CD14-positive monocyte (primary cell): ENCODE data around the gene AK1. TPM values are rescaled to one million over a fixed set of nuclear protein-coding genes. Genes with fewer than 3 reads are reported as not detected.
A peak's percentile ranks its signal among the peaks of the same experiment; 100 is the strongest.

Experiments
- DNase-seq, 3 donors: peaks; one replicate each; pipeline ENCODE4 v3.0.0-alpha.2; 2011 to 2022
- H2AFZ ChIP-seq: 2 replicates; pipeline ENCODE4 v1.6.0; 2012; ENCODE audit warnings: mild to moderate bottlenecking, low read depth, low read length, inconsistent platforms; ENCODE audit not compliant: insufficient read depth, poor library complexity, severe bottlenecking
- H3K27ac ChIP-seq, 2 donors: 1 replicate in 1 of 2; 2 replicates in 1 of 2; pipeline ENCODE4 v1.5.1; 2012 to 2013; ENCODE audit warnings: low read length in 2 of 2, control low read depth in 1 of 2, inconsistent platforms in 1 of 2, low read depth in 1 of 2, mild to moderate bottlenecking in 1 of 2
- H3K27me3 ChIP-seq, 2 donors: one replicate each; pipeline versions ENCODE4 v1.6.0 to v1.6.1; 2011 to 2013; ENCODE audit warnings: low read length in 2 of 2; ENCODE audit not compliant: control insufficient read depth in 2 of 2, insufficient read depth in 2 of 2
- H3K36me3 ChIP-seq, 2 donors: replicated peaks in 1 of 2; 1 replicate in 1 of 2; 2 replicates in 1 of 2; pipeline versions ENCODE4 v1.5.1 to v1.6.1; 2012 to 2013; ENCODE audit warnings: low read length in 2 of 2, control low read depth in 1 of 2, inconsistent platforms in 1 of 2, mild to moderate bottlenecking in 1 of 2; ENCODE audit not compliant: insufficient read depth in 2 of 2, control insufficient read depth in 1 of 2
- H3K4me1 ChIP-seq, 2 donors: 1 replicate in 1 of 2; 2 replicates in 1 of 2; pipeline versions ENCODE4 v1.5.1 to v1.6.1; 2012 to 2013; ENCODE audit warnings: low read length in 2 of 2, control low read depth in 1 of 2, inconsistent platforms in 1 of 2, mild to moderate bottlenecking in 1 of 2, moderate library complexity in 1 of 2; ENCODE audit not compliant: insufficient read depth in 2 of 2, control insufficient read depth in 1 of 2
- H3K4me2 ChIP-seq: replicated peaks from 2 replicates; pipeline ENCODE3; 2012; ENCODE audit warnings: low read length, moderate library complexity, mild to moderate bottlenecking; ENCODE audit not compliant: poor library complexity, severe bottlenecking; ENCODE audit errors: extremely low read depth
- H3K4me3 ChIP-seq, 3 experiments: fragments of 200-600 bp in 1 of 3; sonication (generic) in 1 of 3; replicated peaks in 1 of 3; 1 replicate in 2 of 3; 2 replicates in 1 of 3; pipeline ENCODE4 v1.5.1; 2011 to 2013; ENCODE audit warnings: low read length in 3 of 3, mild to moderate bottlenecking in 3 of 3, control low read depth in 2 of 3, low read depth in 2 of 3, inconsistent platforms in 1 of 3, moderate library complexity in 1 of 3
- H3K79me2 ChIP-seq: 2 replicates; pipeline ENCODE4 v1.6.0; 2012; ENCODE audit warnings: mild to moderate bottlenecking, control low read depth, inconsistent platforms, low read length, moderate library complexity; ENCODE audit not compliant: insufficient read depth
- H3K9ac ChIP-seq: 2 replicates; pipeline ENCODE4 v1.6.0; 2017; ENCODE audit warnings: low read length, mild to moderate bottlenecking; ENCODE audit not compliant: insufficient read depth, poor library complexity, severe bottlenecking
- H3K9me3 ChIP-seq, 2 donors: replicated peaks in 1 of 2; 1 replicate in 1 of 2; 2 replicates in 1 of 2; pipeline versions ENCODE4 v1.5.1 to v1.6.1; 2012 to 2013; ENCODE audit warnings: low read length in 2 of 2, control low read depth in 1 of 2; ENCODE audit not compliant: control insufficient read depth in 1 of 2, insufficient read depth in 1 of 2
- H4K20me1 ChIP-seq: 2 replicates; pipeline ENCODE4 v1.6.0; 2012; ENCODE audit warnings: mild to moderate bottlenecking, low read length, control low read depth, moderate library complexity; ENCODE audit not compliant: insufficient read depth
- H3K27ac Mint-ChIP-seq, 7 donors: one replicate each; pipeline ENCODE4 v1.8.0; 2020; ENCODE audit warnings: mild to moderate bottlenecking in 7 of 7, mixed read lengths in 7 of 7, moderate library complexity in 6 of 7, inconsistent platforms in 2 of 7
- H3K27me3 Mint-ChIP-seq, 3 donors: one replicate each; pipeline ENCODE4 v1.8.0; 2021 to 2022; ENCODE audit warnings: low read depth in 3 of 3, mild to moderate bottlenecking in 3 of 3, mixed read lengths in 3 of 3, moderate library complexity in 3 of 3, inconsistent platforms in 1 of 3
- H3K36me3 Mint-ChIP-seq, 2 donors: one replicate each; pipeline ENCODE4 v1.8.0; 2020; ENCODE audit warnings: mixed read lengths in 2 of 2, inconsistent platforms in 1 of 2, mild to moderate bottlenecking in 1 of 2
- H3K4me1 Mint-ChIP-seq: one replicate; pipeline ENCODE4 v1.8.0; 2020; ENCODE audit warnings: mild to moderate bottlenecking, mixed read lengths
- H3K4me3 Mint-ChIP-seq, 2 donors: one replicate each; pipeline ENCODE4 v1.8.0; 2020; ENCODE audit warnings: mild to moderate bottlenecking in 2 of 2, mixed read lengths in 2 of 2, moderate library complexity in 1 of 2
- H3K9me3 Mint-ChIP-seq, 7 donors: one replicate each; pipeline ENCODE4 v1.8.0; 2020 to 2022; ENCODE audit warnings: mixed read lengths in 7 of 7, mild to moderate bottlenecking in 6 of 7, moderate library complexity in 6 of 7, inconsistent platforms in 2 of 7
- CTCF ChIP-seq: fragments of 200-600 bp; IDR thresholded peaks from one replicate; pipeline ENCODE4 v1.8.0; 2022; ENCODE audit warnings: antibody characterized with exemption, mild to moderate bottlenecking
- WGBS: methylation state at CpG from one replicate; pipeline ENCODE4 v1.1.5; 2013; ENCODE audit warnings: missing lambda C conversion rate; ENCODE audit not compliant: insufficient coverage; 5-methylcytosine and 5-hydroxymethylcytosine counted together
- intact Hi-C, 2 donors: fragments of 100-400 bp; cut with micrococcal nuclease; formaldehyde crosslinking; loops; one replicate each; pipeline versions ENCODE4 v1.15.0 to v1.15.1; 2023
- polyA plus RNA-seq, 3 donors: library from polyadenylated mRNA; depleted of rRNA in 1 of 3; unstranded in 2 of 3; stranded (reverse) in 1 of 3; fragments of 300-500 nt in 2 of 3; fragments of >200 nt in 1 of 3; fragmentation: Illumina TruSeq in 2 of 3; gene quantifications; 1 replicate in 2 of 3; 2 replicates in 1 of 3; pipeline ENCODE4 v1.2.3, GENCODE V29; 2012 to 2021

Gene AK1
- polyA plus RNA-seq, 3 donors = 3.5 TPM; not detected in 2

GRCh38 chr9:127919253-127919815, 41.9 kb upstream of the AK1 start:
- peaks cover 0 to 17% of the 10 kb centered on the region in 2 donors for H3K27me3 ChIP-seq
- intact Hi-C loops = loop anchor here (1.0 to 5.0 kb wide), 8 partner anchors 21 to 697 kb away; partner anchors contain the start of genes TOR2A (in 2 of the 2), CDK9 (in 1 of the 2), SH2D3C (in 1 of the 2) and ST6GALNAC6 (in 1 of the 2)
- peak overlapping the region; percentile 85 to 93 for H3K27ac ChIP-seq
- peak; percentile 95 to 100 (median 96) for DNase-seq
- Mint-ChIP-seq H3K27me3 (peaks cover 23 to 32% (median 25%) of the 10 kb centered on the region in 3 donors), H3K27ac (peak overlapping the region; percentile 96 to 100 (median 97)), H3K4me1 (peaks cover 63% of the 10 kb centered on the region), H3K36me3 (no peaks in the 10 kb centered on the region), H3K9me3 (peaks cover 0 to 1% (median 0%) of the 10 kb centered on the region in 7 donors), H3K4me3 (peak overlapping the region; percentile 51 to 68)
- TF ChIP-seq CTCF = no peak
- H4K20me1 ChIP-seq = no peaks in the 10 kb centered on the region
- H3K4me1 ChIP-seq = peaks cover 57 to 67% of the 10 kb centered on the region in 2 donors
- peak overlapping the region; percentile 61 for H3K9ac ChIP-seq
- H3K36me3 ChIP-seq = no peaks in the 10 kb centered on the region
- WGBS = 28% methylated on average over 5 of the region's 8 CpGs
- peak overlapping the region; percentile 49 for H3K4me2 ChIP-seq
- no peaks in the 10 kb centered on the region for H3K79me2 ChIP-seq
- H3K4me3 ChIP-seq = peak overlapping the region in 1 of 3 experiments; percentile 27
- H2AFZ ChIP-seq = no peak overlapping the region
- H3K9me3 ChIP-seq = no peaks in the 10 kb centered on the region

- H3K27me3 ChIP-seq = peaks cover 0 to 11% of the 10 kb centered on the region in 2 donors
- H3K4me3 Mint-ChIP-seq = peak overlapping the region; percentile 31 to 81
- peak overlapping the region; percentile 96 to 100 (median 97) for H3K27ac Mint-ChIP-seq
- H3K27me3 Mint-ChIP-seq = peaks cover 16 to 23% (median 20%) of the 10 kb centered on the region in 3 donors
- no peaks in the 10 kb centered on the region for H3K9me3 ChIP-seq
- TF ChIP-seq CTCF = peak; percentile 3
- H4K20me1 ChIP-seq = no peaks in the 10 kb centered on the region
- peaks cover 63% of the 10 kb centered on the region for H3K4me1 Mint-ChIP-seq
- WGBS = 70% methylated on average over 5 of the region's 8 CpGs
- H2AFZ ChIP-seq = peak overlapping the region; percentile 18
- H3K36me3 ChIP-seq = no peaks in the 10 kb centered on the region
- intact Hi-C loops = loop anchor here (1.0 to 5.0 kb wide), 8 partner anchors 20 to 696 kb away; partner anchors contain the start of genes TOR2A (in 2 of the 2), CDK9 (in 1 of the 2), SH2D3C (in 1 of the 2) and ST6GALNAC6 (in 1 of the 2)
- H3K9me3 Mint-ChIP-seq = peaks cover 0 to 1% (median 0%) of the 10 kb centered on the region in 7 donors
- H3K4me2 ChIP-seq = peak overlapping the region; percentile 49
- H3K4me3 ChIP-seq = peak overlapping the region in 1 of 3 experiments; percentile 62
- peak overlapping the region; percentile 85 to 93 for H3K27ac ChIP-seq
- H3K9ac ChIP-seq = peak overlapping the region; percentile 61
- H3K79me2 ChIP-seq = no peaks in the 10 kb centered on the region
- peak in 1 of 3 donors; percentile 36 for DNase-seq
- H3K4me1 ChIP-seq = peaks cover 57 to 67% of the 10 kb centered on the region in 2 donors
- peaks cover 4 to 8% of the 10 kb centered on the region in 2 donors for H3K36me3 Mint-ChIP-seq
Observed at GRCh38 chr9:127918183-127919107, 41.0 kb upstream of the AK1 start.
